Trophoblast cell (in vitro differentiated cells and primary cell): ENCODE measurements around the gene TIMM23B.
"Not testable (repeated sequence)": the region's sequence is repeated elsewhere in the genome, so short reads cannot be mapped to it uniquely, and the experiment has no call there.

Source experiments
- DNase-seq, 2 donors: peaks; one replicate each; pipeline ENCODE4 v3.0.0-alpha.2; 2016
- H2AFZ ChIP-seq: 2 replicates; pipeline ENCODE4 v1.6.1; 2013; ENCODE audit warnings: low read length, moderate library complexity, mild to moderate bottlenecking; ENCODE audit not compliant: insufficient read depth, poor library complexity
- H2AK5ac ChIP-seq: 2 replicates; pipeline ENCODE4 v1.6.1; 2013; ENCODE audit warnings: mild to moderate bottlenecking, low read length
- H2BK120ac ChIP-seq: 2 replicates; pipeline ENCODE4 v1.6.1; 2013; ENCODE audit warnings: low read length, mild to moderate bottlenecking, moderate library complexity; ENCODE audit not compliant: insufficient read depth, poor library complexity
- H2BK12ac ChIP-seq: 2 replicates; pipeline ENCODE4 v1.6.1; 2013; ENCODE audit warnings: mild to moderate bottlenecking, low read length, moderate library complexity
- H2BK5ac ChIP-seq: 2 replicates; pipeline ENCODE4 v1.6.1; 2013; ENCODE audit warnings: low read length, low read depth, moderate library complexity, mild to moderate bottlenecking; ENCODE audit not compliant: poor library complexity
- H3K14ac ChIP-seq: 2 replicates; pipeline ENCODE4 v1.6.1; 2013; ENCODE audit warnings: mild to moderate bottlenecking, low read length
- H3K18ac ChIP-seq: 2 replicates; pipeline ENCODE4 v1.6.1; 2013; ENCODE audit warnings: mild to moderate bottlenecking, low read length
- H3K23ac ChIP-seq: 2 replicates; pipeline ENCODE4 v1.6.1; 2013; ENCODE audit warnings: low read length
- H3K27ac ChIP-seq: 2 replicates; pipeline ENCODE4 v1.5.1; 2013; ENCODE audit warnings: low read depth, mild to moderate bottlenecking, inconsistent platforms, low read length, moderate library complexity
- H3K27me3 ChIP-seq: 2 replicates; pipeline ENCODE4 v1.6.1; 2013; ENCODE audit warnings: inconsistent platforms, mild to moderate bottlenecking, low read length, moderate library complexity; ENCODE audit not compliant: insufficient read depth
- H3K36me3 ChIP-seq, 2 experiments: 1 replicate in 1 of 2; 2 replicates in 1 of 2; pipeline ENCODE4 v1.6.1; 2013; ENCODE audit warnings: low read length in 2 of 2, mild to moderate bottlenecking in 2 of 2, moderate library complexity in 1 of 2; ENCODE audit not compliant: insufficient read depth in 2 of 2, control insufficient read depth in 1 of 2
- H3K4ac ChIP-seq: 2 replicates; pipeline ENCODE4 v1.6.1; 2013; ENCODE audit warnings: low read depth, mild to moderate bottlenecking, low read length, moderate library complexity
- H3K4me1 ChIP-seq, 2 experiments: 1 replicate in 1 of 2; 2 replicates in 1 of 2; pipeline ENCODE4 v1.6.1; 2013; ENCODE audit warnings: low read length in 2 of 2, mild to moderate bottlenecking in 2 of 2, moderate library complexity in 1 of 2; ENCODE audit not compliant: insufficient read depth in 2 of 2, control insufficient read depth in 1 of 2
- H3K4me2 ChIP-seq: 2 replicates; pipeline ENCODE4 v1.6.1; 2013; ENCODE audit warnings: inconsistent platforms, mild to moderate bottlenecking, low read length, moderate library complexity
- H3K4me3 ChIP-seq: 2 replicates; pipeline ENCODE4 v1.5.1; 2013; ENCODE audit warnings: mild to moderate bottlenecking, low read depth, low read length, inconsistent platforms
- H3K79me1 ChIP-seq: one replicate; pipeline ENCODE4 v1.6.1; 2013; ENCODE audit warnings: low read length
- H3K79me2 ChIP-seq: 2 replicates; pipeline ENCODE4 v1.6.1; 2013; ENCODE audit warnings: low read length, mild to moderate bottlenecking; ENCODE audit not compliant: control insufficient read depth, insufficient read depth, poor library complexity
- H3K9ac ChIP-seq: 2 replicates; pipeline ENCODE4 v1.6.1; 2013; ENCODE audit warnings: mild to moderate bottlenecking, low read length
- H3K9me3 ChIP-seq: 2 replicates; pipeline ENCODE4 v1.6.1; 2013; ENCODE audit warnings: low read depth, mild to moderate bottlenecking, control low read depth, inconsistent platforms, low read length; ENCODE audit not compliant: insufficient read depth
- H4K12ac ChIP-seq: 2 replicates; pipeline ENCODE4 v1.6.1; 2013; ENCODE audit warnings: low read depth, mild to moderate bottlenecking, low read length, moderate library complexity
- H4K8ac ChIP-seq: 2 replicates; pipeline ENCODE4 v1.6.1; 2013; ENCODE audit warnings: low read depth, mild to moderate bottlenecking, low read length, moderate library complexity
- H4K91ac ChIP-seq: one replicate; pipeline ENCODE4 v1.6.1; 2013; ENCODE audit warnings: low read depth, mild to moderate bottlenecking, low read length, moderate library complexity
- WGBS: extraction: QIAGEN DNeasy Blood & Tissue Kit; methylation state at CpG from one replicate; pipeline ENCODE4 v1.1.7; 2013; ENCODE audit warnings: missing lambda C conversion rate; ENCODE audit not compliant: insufficient read length, insufficient coverage; ENCODE audit errors: extremely low coverage; 5-methylcytosine and 5-hydroxymethylcytosine counted together

The TIMM23B gene

DNA sequence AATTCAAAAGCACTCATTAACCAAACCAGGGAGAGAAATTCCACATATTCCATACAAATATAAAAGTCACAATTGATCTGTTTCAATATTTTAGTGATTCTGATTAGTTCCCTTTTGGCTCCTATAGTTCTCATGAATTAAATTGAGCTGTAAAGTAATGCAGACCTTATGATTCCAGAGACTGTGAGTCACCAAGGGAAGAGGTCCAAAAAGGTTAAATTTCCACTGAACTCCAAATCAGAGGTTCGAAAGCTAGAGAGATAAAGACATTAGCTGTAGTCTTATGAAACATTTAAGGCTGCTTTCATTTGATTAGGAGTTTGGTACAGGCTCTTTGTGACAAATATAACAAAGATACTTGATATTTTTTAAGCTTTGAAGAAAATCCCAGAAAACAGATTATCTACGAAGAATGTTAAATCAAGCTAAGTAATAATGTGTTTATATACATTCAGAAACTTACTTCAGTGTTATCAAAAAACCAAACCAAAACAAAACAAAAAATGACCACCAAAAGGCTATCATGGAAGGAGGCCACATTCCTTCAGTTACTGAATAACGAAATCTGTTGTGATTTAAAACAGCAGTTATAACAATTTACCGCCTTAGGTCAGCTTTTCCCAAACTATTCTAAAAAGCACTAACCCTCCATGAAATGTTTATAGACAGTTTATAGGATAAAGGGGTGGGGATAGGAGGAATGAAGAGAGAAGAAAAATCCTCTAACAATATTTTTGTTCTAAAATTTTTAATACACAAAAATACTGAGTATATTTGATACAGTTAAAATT is 33.4 kb upstream of the TIMM23B start:
- H4K91ac ChIP-seq, H3K4ac ChIP-seq, H3K79me2 ChIP-seq, H3K18ac ChIP-seq, H3K36me3 ChIP-seq, H3K23ac ChIP-seq, H2BK5ac ChIP-seq, H3K4me3 ChIP-seq, H4K8ac ChIP-seq, H2BK120ac ChIP-seq, H3K9ac ChIP-seq, H4K12ac ChIP-seq, DNase-seq, H3K27ac ChIP-seq, H3K27me3 ChIP-seq, H3K4me1 ChIP-seq, H2AK5ac ChIP-seq, H3K14ac ChIP-seq, H3K4me2 ChIP-seq, H2AFZ ChIP-seq, H3K79me1 ChIP-seq, H3K9me3 ChIP-seq, H2BK12ac ChIP-seq: not testable (repeated sequence)
- WGBS, result no CpG with 5 or more reads among the region's 4 CpGs

DNA sequence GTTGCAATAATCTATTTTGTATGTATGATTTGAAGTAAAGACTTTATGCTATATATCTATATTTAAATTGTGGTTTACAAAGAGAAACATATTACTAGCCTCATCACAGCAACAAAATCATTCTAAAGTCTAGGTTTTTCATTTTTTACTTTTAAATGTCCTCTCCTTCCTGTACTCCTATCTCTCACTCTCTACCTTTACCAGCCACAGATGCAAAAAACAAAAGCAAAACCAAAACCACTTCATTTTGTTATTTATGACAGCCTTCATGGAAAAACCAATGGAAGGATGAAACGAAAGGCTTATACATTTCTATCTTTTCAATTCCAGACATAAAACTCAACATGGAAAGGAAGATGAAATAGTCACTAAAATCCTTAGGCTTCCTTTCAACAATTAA is 31.6 kb upstream of the TIMM23B start:
- not testable (repeated sequence) for H3K27me3 ChIP-seq, H3K9me3 ChIP-seq, H3K18ac ChIP-seq, H4K12ac ChIP-seq, H3K27ac ChIP-seq, H2BK12ac ChIP-seq, H4K91ac ChIP-seq, H2AFZ ChIP-seq, H3K36me3 ChIP-seq, H2AK5ac ChIP-seq, H3K4me3 ChIP-seq, H3K23ac ChIP-seq, H3K14ac ChIP-seq, H4K8ac ChIP-seq, DNase-seq, H2BK120ac ChIP-seq, H3K4ac ChIP-seq, H3K4me1 ChIP-seq, H3K9ac ChIP-seq, H3K79me1 ChIP-seq, H3K79me2 ChIP-seq, H3K4me2 ChIP-seq, H2BK5ac ChIP-seq
- no CpG with 5 or more reads among the region's 1 CpG for WGBS

DNA sequence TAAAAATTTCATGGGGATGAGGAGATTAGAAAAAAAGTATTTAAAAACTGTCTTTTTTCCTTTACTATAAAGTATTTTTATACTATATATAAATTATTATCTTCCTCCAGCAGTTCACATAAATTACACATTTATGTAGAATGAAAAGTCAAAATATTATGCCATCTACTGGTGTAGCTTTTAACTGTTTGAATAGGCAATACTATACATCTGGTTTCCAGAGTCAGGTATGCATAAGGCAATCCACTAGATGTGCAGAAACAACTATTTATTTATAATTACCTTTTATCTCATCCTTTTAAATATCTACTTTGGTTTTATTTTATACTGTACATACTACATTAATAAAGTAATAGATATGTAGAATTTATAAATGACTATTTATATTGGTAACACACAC is 25.4 kb upstream of the TIMM23B start:
- H4K8ac ChIP-seq, H3K4me1 ChIP-seq, H3K4me3 ChIP-seq, H3K4ac ChIP-seq, H3K18ac ChIP-seq, H3K79me2 ChIP-seq, H2BK120ac ChIP-seq, H3K9ac ChIP-seq, H3K36me3 ChIP-seq, H3K9me3 ChIP-seq, H3K23ac ChIP-seq, H2BK12ac ChIP-seq, H3K27me3 ChIP-seq, H3K79me1 ChIP-seq, DNase-seq, H3K4me2 ChIP-seq, H2AFZ ChIP-seq, H4K91ac ChIP-seq, H3K27ac ChIP-seq, H3K14ac ChIP-seq, H2BK5ac ChIP-seq, H2AK5ac ChIP-seq, H4K12ac ChIP-seq: not testable (repeated sequence)

DNA sequence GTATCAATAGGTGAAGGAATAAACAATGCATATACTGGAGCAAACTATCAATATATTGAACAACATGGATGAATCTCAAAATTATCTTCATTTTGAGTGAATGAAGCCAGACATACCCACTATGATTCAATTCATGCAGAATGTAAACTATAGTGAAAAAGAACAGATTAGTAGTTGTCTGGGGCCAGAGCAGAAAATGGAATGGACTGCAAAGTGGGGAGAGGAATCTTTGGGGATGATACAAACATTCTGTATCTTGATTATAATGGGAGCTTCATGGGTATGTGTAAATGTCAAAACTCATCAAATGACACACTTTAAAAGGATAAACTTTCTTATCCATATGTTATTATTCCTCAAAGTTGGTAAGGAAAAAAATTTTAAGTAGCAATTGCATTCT is 23.9 kb upstream of the TIMM23B start:
- H3K9ac ChIP-seq, H3K27ac ChIP-seq, H3K4me2 ChIP-seq, H3K14ac ChIP-seq, H2BK12ac ChIP-seq, H3K27me3 ChIP-seq, H2BK120ac ChIP-seq, H3K4me3 ChIP-seq, H3K4ac ChIP-seq, H4K8ac ChIP-seq, H3K18ac ChIP-seq, H3K23ac ChIP-seq, H2AFZ ChIP-seq, H2BK5ac ChIP-seq, H4K91ac ChIP-seq, H2AK5ac ChIP-seq, H3K36me3 ChIP-seq, H4K12ac ChIP-seq, H3K4me1 ChIP-seq, H3K79me1 ChIP-seq, H3K9me3 ChIP-seq, H3K79me2 ChIP-seq, DNase-seq: not testable (repeated sequence)
